Measurements from ENCODE around the gene PAPPA2.

Gene PAPPA2

GRCh38 chr1:176801514-176802020 lies 338.6 kb downstream of the PAPPA2 start:
- no peak for DNase-seq (ENCODE audit: low read depth in 1 of 2, low spot score in 1 of 2)

- no peak for DNase-seq (ENCODE audit: low read depth in 1 of 2, low spot score in 1 of 2)
Observed at GRCh38 chr1:176802316-176802715, 339.3 kb downstream of the PAPPA2 start.

- no peak for DNase-seq (ENCODE audit: low read depth in 1 of 2, low spot score in 1 of 2)
Observed at GRCh38 chr1:176803042-176803441, 340.1 kb downstream of the PAPPA2 start.

- DNase-seq (ENCODE audit: low read depth in 1 of 2, low spot score in 1 of 2) = no peak
Observed at GRCh38 chr1:176803596-176803995, 340.6 kb downstream of the PAPPA2 start.

GRCh38 chr1:176809292-176809691 lies 346.3 kb downstream of the PAPPA2 start:
- DNase-seq (ENCODE audit: low read depth in 1 of 2, low spot score in 1 of 2) = no peak

GRCh38 chr1:176811511-176812288 lies 348.7 kb downstream of the PAPPA2 start:
- DNase-seq (ENCODE audit: low read depth in 1 of 2, low spot score in 1 of 2) = no peak

- DNase-seq (ENCODE audit: low read depth in 1 of 2, low spot score in 1 of 2) = no peak
Observed at GRCh38 chr1:176815621-176816020, 352.6 kb downstream of the PAPPA2 start.

- no peak for DNase-seq (ENCODE audit: low read depth in 1 of 2, low spot score in 1 of 2)
Observed at GRCh38 chr1:176816232-176816631, 353.3 kb downstream of the PAPPA2 start.

- no peak for DNase-seq (ENCODE audit: low read depth in 1 of 2, low spot score in 1 of 2)
Observed at GRCh38 chr1:176820391-176821031, 357.5 kb downstream of the PAPPA2 start.

GRCh38 chr1:176826265-176826664 lies 363.3 kb downstream of the PAPPA2 start:
- no peak for DNase-seq (ENCODE audit: low read depth in 1 of 2, low spot score in 1 of 2)

GRCh38 chr1:176829261-176829660 lies 366.3 kb downstream of the PAPPA2 start:
- no peak for DNase-seq (ENCODE audit: low read depth in 1 of 2, low spot score in 1 of 2)

- DNase-seq (ENCODE audit: low read depth in 1 of 2, low spot score in 1 of 2) = no peak
Observed at GRCh38 chr1:176831150-176831549, 368.2 kb downstream of the PAPPA2 start.

- no peak for DNase-seq (ENCODE audit: low read depth in 1 of 2, low spot score in 1 of 2)
Observed at GRCh38 chr1:176837708-176838107, 374.7 kb downstream of the PAPPA2 start.

- DNase-seq (ENCODE audit: low read depth in 1 of 2, low spot score in 1 of 2) = no peak
Observed at GRCh38 chr1:176838276-176838995, 375.5 kb downstream of the PAPPA2 start.

- no peak for DNase-seq (ENCODE audit: low read depth in 1 of 2, low spot score in 1 of 2)
Observed at GRCh38 chr1:176839216-176839615, 376.2 kb downstream of the PAPPA2 start.

- DNase-seq (ENCODE audit: low read depth in 1 of 2, low spot score in 1 of 2) = no peak
Observed at GRCh38 chr1:176841238-176841637, 378.3 kb downstream of the PAPPA2 start.

- no peak for DNase-seq (ENCODE audit: low read depth in 1 of 2, low spot score in 1 of 2)
Observed at GRCh38 chr1:176843352-176844297, 380.6 kb downstream of the PAPPA2 start.

GRCh38 chr1:176847052-176847451 lies 384.1 kb downstream of the PAPPA2 start:
- no peak for DNase-seq (ENCODE audit: low read depth in 1 of 2, low spot score in 1 of 2)

- DNase-seq (ENCODE audit: low read depth in 1 of 2, low spot score in 1 of 2) = no peak
Observed at GRCh38 chr1:176849281-176849680, 386.3 kb downstream of the PAPPA2 start.

GRCh38 chr1:176850871-176851270 lies 387.9 kb downstream of the PAPPA2 start:
- DNase-seq (ENCODE audit: low read depth in 1 of 2, low spot score in 1 of 2) = no peak

- no peak for DNase-seq (ENCODE audit: low read depth in 1 of 2, low spot score in 1 of 2)
Observed at GRCh38 chr1:176852124-176852523, 389.1 kb downstream of the PAPPA2 start.
